ENCODE results near the gene DIS3.

DIS3 gene

DNA sequence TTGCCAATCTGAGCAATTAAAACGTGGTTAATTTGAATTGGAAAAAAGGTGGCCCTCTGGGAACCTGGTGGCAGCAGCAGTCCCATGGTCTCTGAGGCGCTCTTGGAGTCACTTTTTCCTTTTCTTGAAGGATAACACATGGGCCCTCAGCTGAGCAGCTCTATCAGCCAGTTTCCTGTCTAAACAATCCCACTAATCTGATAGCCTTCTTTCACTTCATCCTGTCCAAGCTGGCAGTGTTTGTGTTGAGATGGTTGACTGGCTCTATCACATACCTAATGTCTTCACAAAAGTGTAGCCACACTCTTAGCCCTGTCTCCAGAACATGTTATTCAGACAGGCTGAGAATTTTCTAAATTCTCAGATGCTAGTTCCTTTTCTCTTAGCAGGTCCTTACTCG is 64.9 kb downstream of the DIS3 start:
- no peak overlapping the region for H3K4me3 ChIP-seq (ENCODE audit: low read depth, low read length)
- TF ChIP-seq, protein P1, sequence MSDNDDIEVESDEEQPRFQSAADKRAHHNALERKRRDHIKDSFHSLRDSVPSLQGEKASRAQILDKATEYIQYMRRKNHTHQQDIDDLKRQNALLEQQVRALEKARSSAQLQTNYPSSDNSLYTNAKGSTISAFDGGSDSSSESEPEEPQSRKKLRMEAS (IDR thresholded peaks at IDR 0.05; ENCODE audit: low read depth, low read length) = no peak
- TF ChIP-seq, protein P2, sequence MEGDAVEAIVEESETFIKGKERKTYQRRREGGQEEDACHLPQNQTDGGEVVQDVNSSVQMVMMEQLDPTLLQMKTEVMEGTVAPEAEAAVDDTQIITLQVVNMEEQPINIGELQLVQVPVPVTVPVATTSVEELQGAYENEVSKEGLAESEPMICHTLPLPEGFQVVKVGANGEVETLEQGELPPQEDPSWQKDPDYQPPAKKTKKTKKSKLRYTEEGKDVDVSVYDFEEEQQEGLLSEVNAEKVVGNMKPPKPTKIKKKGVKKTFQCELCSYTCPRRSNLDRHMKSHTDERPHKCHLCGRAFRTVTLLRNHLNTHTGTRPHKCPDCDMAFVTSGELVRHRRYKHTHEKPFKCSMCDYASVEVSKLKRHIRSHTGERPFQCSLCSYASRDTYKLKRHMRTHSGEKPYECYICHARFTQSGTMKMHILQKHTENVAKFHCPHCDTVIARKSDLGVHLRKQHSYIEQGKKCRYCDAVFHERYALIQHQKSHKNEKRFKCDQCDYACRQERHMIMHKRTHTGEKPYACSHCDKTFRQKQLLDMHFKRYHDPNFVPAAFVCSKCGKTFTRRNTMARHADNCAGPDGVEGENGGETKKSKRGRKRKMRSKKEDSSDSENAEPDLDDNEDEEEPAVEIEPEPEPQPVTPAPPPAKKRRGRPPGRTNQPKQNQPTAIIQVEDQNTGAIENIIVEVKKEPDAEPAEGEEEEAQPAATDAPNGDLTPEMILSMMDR (IDR thresholded peaks at IDR 0.05; ENCODE audit: low read depth, low read length) = no peak
- TF ChIP-seq MYC (IDR thresholded peaks at IDR 0.05; ENCODE audit: low read depth, low read length) (no peak), POLR2A (IDR thresholded peaks at IDR 0.05; ENCODE audit: extremely low read depth, insufficient read length) (no peak)
- no peak for DNase-seq (ENCODE audit: low read depth)

Measured in NB4 (cell line).